Gastroesophageal sphincter (tissue), 4 donors: Measurements from ENCODE around the gene DUSP9. TPM values are rescaled to one million over a fixed set of nuclear protein-coding genes. Genes with fewer than 3 reads are reported as not detected.
"Not testable (repeated sequence)": the region's sequence is repeated elsewhere in the genome, so short reads cannot be mapped to it uniquely, and the experiment has no call there.

Experiments used
- ATAC-seq: fragments of 150-250 bp; one replicate; pipeline ENCODE4 v1.9.1; 2016; ENCODE audit warnings: mild to moderate bottlenecking, moderate library complexity
- H3K27ac ChIP-seq, 4 donors: fragments of 200-600 bp; sonication (generic) in 3 of 4; 1 replicate in 3 of 4; 2 replicates in 1 of 4; pipeline ENCODE4 v1.5.1; 2016 to 2019
- H3K27me3 ChIP-seq: fragments of 200-600 bp; sonication (generic); one replicate; pipeline ENCODE4 v1.5.1; 2019
- H3K36me3 ChIP-seq, 2 donors: fragments of 200-600 bp; sonication (generic); one replicate each; pipeline ENCODE4 v1.5.1; 2019; ENCODE audit warnings: control low read depth in 1 of 2
- H3K4me1 ChIP-seq, 3 donors: fragments of 200-600 bp; sonication (generic); 1 replicate in 2 of 3; 2 replicates in 1 of 3; pipeline ENCODE4 v1.5.1; 2016 to 2019; ENCODE audit warnings: control low read depth in 2 of 3
- H3K4me3 ChIP-seq, 2 donors: fragments of 200-600 bp; sonication (generic); one replicate each; pipeline ENCODE4 v1.5.1; 2019; ENCODE audit warnings: mild to moderate bottlenecking in 1 of 2, moderate library complexity in 1 of 2
- H3K9me3 ChIP-seq, 3 donors: fragments of 200-600 bp; sonication (generic); one replicate each; pipeline ENCODE4 v1.5.1; 2017 to 2019; ENCODE audit warnings: control low read depth in 2 of 3
- CTCF ChIP-seq, 4 experiments: fragments of 200-600 bp in 2 of 4; fragments of 450-650 bp in 2 of 4; sonication (generic) in 1 of 4; IDR thresholded peaks; one replicate each; pipeline ENCODE4 v1.5.1; 2017 to 2019; ENCODE audit warnings: antibody characterized with exemption in 4 of 4, mild to moderate bottlenecking in 2 of 4, moderate library complexity in 2 of 4
- EP300 ChIP-seq: sonication (generic); formaldehyde crosslinking; IDR thresholded peaks from one replicate; pipeline ENCODE4 v1.6.1; 2017; ENCODE audit warnings: antibody characterized with exemption, mild to moderate bottlenecking
- POLR2A ChIP-seq, 2 donors: fragments of 450-650 bp; IDR thresholded peaks; one replicate each; pipeline ENCODE4 v1.6.1; 2017; ENCODE audit warnings: antibody characterized with exemption in 2 of 2, mild to moderate bottlenecking in 2 of 2, moderate library complexity in 1 of 2
- POLR2AphosphoS5 ChIP-seq: sonication (generic); formaldehyde crosslinking; IDR thresholded peaks from one replicate; pipeline ENCODE4 v1.6.1; 2017; ENCODE audit warnings: antibody characterized with exemption
- WGBS, 2 donors: methylation state at CpG; one replicate each; pipeline ENCODE4 v1.1.5; 2018; ENCODE audit warnings: low coverage in 1 of 2; 5-methylcytosine and 5-hydroxymethylcytosine counted together
- total RNA-seq, 4 donors: library from RNA; depleted of rRNA; stranded (reverse); fragments of >200 nt; gene quantifications; one replicate each; pipeline ENCODE4 v1.1.0, GENCODE V29; 2016

DUSP9 gene
- total RNA-seq, 4 donors from 2014 or later: not detected

- Histone ChIP-seq H3K27ac (peak overlapping the region in 3 of 4 donors; percentile 82 to 88 (median 87)), H3K9me3 (no peaks in the 10 kb centered on the region), H3K27me3 (no peaks in the 10 kb centered on the region), H3K4me3 (peak overlapping the region in 1 of 2 donors; percentile 65), H3K36me3 (peaks cover 0 to 12% of the 10 kb centered on the region in 2 donors), H3K4me1 (peaks cover 0 to 33% (median 0%) of the 10 kb centered on the region in 3 donors)
- TF ChIP-seq CTCF (IDR thresholded peaks at IDR 0.05): no peak
- TF ChIP-seq POLR2AphosphoS5: no peak
- TF ChIP-seq POLR2A (IDR thresholded peaks at IDR 0.05): no peak
- no peak for ATAC-seq
- WGBS, 2 donors: no CpG with 5 or more reads among the region's 14 CpGs
Observed at GRCh38 chrX:153690466-153690865, 43.5 kb downstream of the DUSP9 start.

GRCh38 chrX:153691032-153691827 lies 44.2 kb downstream of the DUSP9 start:
- H3K9me3 ChIP-seq, H3K4me3 ChIP-seq, ATAC-seq, H3K27me3 ChIP-seq: not testable (repeated sequence)
- peak overlapping the region in 1 of 4 donors; percentile 19 for H3K27ac ChIP-seq
- peaks cover 0 to 19% of the 10 kb centered on the region in 2 donors for H3K36me3 ChIP-seq
- H3K4me1 ChIP-seq: peaks cover 0 to 33% (median 0%) of the 10 kb centered on the region in 3 donors
- no CpG with 5 or more reads among the region's 21 CpGs for WGBS, 2 donors

GRCh38 chrX:153692003-153692402 lies 45.0 kb downstream of the DUSP9 start:
- no peak for TF ChIP-seq POLR2AphosphoS5
- no peak for TF ChIP-seq EP300
- TF ChIP-seq POLR2A (IDR thresholded peaks at IDR 0.05): no peak
- no peak for TF ChIP-seq CTCF (IDR thresholded peaks at IDR 0.05)
- no peak for ATAC-seq
- Histone ChIP-seq H3K4me1 (peaks cover 0 to 29% (median 0%) of the 10 kb centered on the region in 3 donors), H3K27me3 (no peaks in the 10 kb centered on the region), H3K9me3 (no peaks in the 10 kb centered on the region), H3K4me3 (no peak overlapping the region), H3K27ac (peak overlapping the region in 1 of 4 donors; percentile 24), H3K36me3 (peaks cover 0 to 26% of the 10 kb centered on the region in 2 donors)
- WGBS, 2 donors: 80% methylated on average over 1 of the region's 4 CpGs; no CpG with 5 or more reads in 1 of the 2 donors

GRCh38 chrX:153692611-153693156 lies 45.7 kb downstream of the DUSP9 start:
- Histone ChIP-seq H3K27ac (peak overlapping the region in 1 of 4 donors; percentile 24), H3K36me3 (peaks cover 0 to 33% of the 10 kb centered on the region in 2 donors), H3K4me3 (no peak overlapping the region), H3K27me3 (no peaks in the 10 kb centered on the region), H3K9me3 (no peaks in the 10 kb centered on the region), H3K4me1 (peaks cover 0 to 24% (median 0%) of the 10 kb centered on the region in 3 donors)
- ATAC-seq: no peak
- WGBS, 2 donors: no CpG with 5 or more reads among the region's 24 CpGs
- TF ChIP-seq POLR2AphosphoS5: no peak
- no peak for TF ChIP-seq EP300

- Histone ChIP-seq H3K27me3 (no peaks in the 10 kb centered on the region), H3K4me3 (no peak overlapping the region), H3K36me3 (peaks cover 0 to 37% of the 10 kb centered on the region in 2 donors), H3K9me3 (no peaks in the 10 kb centered on the region), H3K4me1 (peaks cover 0 to 24% (median 0%) of the 10 kb centered on the region in 3 donors), H3K27ac (no peak overlapping the region)
- TF ChIP-seq POLR2AphosphoS5 (no peak), EP300 (no peak), CTCF (IDR thresholded peaks at IDR 0.05) (no peak), POLR2A (IDR thresholded peaks at IDR 0.05) (no peak)
- no peak for ATAC-seq
- 60% methylated on average over 2 of the region's 31 CpGs; no CpG with 5 or more reads in 1 of the 2 donors for WGBS, 2 donors
Observed at GRCh38 chrX:153693216-153694086, 46.4 kb downstream of the DUSP9 start.

- not testable (repeated sequence) for H3K27ac ChIP-seq, H3K9me3 ChIP-seq, H3K27me3 ChIP-seq, H3K4me3 ChIP-seq, ATAC-seq
- Histone ChIP-seq H3K36me3 (peaks cover 0 to 37% of the 10 kb centered on the region in 2 donors), H3K4me1 (peaks cover 0 to 28% (median 0%) of the 10 kb centered on the region in 3 donors)
- no CpG with 5 or more reads among the region's 16 CpGs for WGBS, 2 donors
Observed at GRCh38 chrX:153694256-153694655, 47.3 kb downstream of the DUSP9 start.
